HG03175 (cell line): ENCODE data around the gene SLC30A2.

Experiments used
- ATAC-seq: cut with Tn5 transposase; IDR thresholded peaks from one replicate; pipeline ENCODE4 v1.9.1; 2021; ENCODE audit warnings: mild to moderate bottlenecking, moderate library complexity; ENCODE audit not compliant: unreplicated experiment

Gene SLC30A2

DNA sequence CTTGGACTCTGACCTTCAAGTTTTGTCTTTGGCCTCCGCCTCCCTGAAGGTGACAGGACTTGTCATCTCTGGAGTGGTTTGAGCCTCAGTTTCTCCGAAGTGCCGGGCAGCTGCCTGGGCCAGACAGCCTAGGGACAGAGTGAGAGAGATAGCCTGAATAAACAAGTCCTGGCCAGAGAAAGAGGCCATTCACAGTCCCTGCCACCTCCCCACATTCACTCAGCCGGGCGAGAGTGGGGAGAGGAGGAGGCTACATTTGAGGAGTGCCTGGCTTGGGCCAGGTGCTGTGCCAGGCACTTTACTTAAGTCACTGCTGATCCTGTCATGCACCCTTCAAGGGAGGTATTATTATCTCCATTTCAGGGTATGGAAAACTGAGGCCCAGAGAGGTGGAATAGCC, 20.9 kb downstream of the SLC30A2 start:
- ATAC-seq = no peak

DNA sequence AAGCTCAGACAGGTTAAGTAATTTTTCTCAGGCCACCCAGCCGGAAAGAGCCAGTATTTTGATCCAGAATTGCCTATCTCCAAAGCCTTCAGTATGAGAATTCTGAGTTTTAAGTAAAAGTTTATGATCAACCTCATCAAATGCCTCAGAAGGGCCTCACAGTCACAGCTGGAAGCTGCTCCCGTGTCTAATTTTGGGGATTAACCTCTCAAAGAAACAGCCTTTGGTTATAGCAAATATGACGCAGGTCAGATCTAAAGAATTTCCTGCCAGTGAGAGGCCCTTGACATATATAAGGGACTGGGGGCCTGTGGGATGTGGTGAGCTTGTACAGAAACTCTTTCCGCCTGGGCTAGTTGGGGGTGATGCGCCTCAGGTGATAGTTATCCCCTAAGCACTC, 22.1 kb downstream of the SLC30A2 start:
- no peak for ATAC-seq

DNA sequence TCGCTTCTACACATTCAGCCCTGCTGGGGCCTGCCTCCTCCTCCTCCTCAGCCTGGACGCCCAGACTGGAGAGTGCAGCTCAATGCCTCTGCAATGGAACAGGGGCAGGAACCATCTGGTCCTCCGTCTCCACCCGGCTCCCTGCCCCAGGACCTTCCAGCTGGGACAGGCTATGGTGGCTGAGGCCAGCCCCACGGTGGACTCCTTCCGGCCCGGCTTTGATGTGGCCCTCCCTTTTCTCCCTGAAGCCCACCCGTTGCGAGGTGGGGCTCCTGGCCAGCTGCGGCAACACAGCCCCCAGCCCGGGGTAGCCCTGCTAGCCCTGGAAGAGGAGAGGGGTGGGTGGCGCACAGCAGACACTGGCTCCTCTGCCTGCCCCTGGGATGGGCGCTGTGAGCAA, 22.9 kb downstream of the SLC30A2 start:
- no peak for ATAC-seq

DNA sequence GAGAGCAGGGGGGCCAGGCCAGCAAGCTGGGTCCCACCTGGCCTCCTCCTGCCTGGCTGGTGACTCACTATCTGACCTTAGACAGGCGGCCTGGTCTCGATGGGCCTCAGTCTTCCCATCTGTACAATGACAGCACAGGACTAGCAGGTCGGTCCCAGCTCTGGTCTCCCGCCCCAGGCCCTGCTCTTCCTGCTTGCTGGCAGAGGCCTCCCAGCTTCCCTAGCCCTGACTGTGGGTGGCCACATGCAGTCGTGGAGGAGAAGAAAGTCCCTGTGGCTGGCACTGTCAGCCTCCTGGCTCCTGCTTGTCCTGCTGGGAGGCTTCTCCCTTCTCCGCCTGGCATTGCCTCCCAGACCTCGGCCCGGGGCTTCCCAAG, 23.5 kb downstream of the SLC30A2 start:
- ATAC-seq = no peak

DNA sequence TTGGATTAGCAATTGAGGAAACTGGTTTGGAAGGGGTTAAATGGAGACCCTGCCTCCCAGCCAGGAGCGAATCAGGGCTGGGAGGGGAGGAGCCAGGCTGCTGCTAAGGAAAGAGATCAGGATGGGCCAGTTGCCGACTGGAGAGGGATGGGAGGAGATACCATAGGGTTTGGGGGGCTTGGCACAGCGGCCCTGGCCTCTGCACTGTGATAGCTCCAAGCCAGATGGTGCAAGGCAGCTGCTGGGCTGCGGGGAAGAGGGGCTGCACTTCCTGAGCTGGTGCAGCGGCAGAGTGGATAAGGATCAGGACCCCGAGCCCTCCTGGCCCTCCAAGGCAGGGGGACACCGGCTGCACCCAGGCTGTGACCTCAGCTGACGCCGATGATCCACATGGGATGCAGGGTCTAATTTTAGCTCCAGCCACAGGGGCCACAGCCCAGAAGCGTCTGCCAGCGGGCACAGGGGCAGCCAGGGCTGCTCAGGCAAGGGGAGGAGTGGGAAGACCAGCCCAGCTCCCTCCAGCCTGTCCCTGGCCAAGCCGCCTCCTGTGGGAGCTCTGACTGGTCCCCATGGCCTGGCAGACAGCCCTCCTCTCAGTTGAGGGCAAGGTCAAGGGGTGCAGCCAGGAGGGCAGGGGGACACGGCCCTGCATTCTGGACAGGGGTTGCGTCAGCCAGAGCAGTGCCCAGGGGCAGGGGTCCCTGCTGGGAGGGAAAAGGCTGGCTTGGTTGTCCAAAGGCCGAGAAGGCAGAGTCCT, 24.1 kb downstream of the SLC30A2 start, which contains the start of gene EXTL1:
EXTL1 (plus strand) TSS at position 129 of the 757 bp plus-strand sequence. CDS start 872 bp downstream, outside the sequence.
- no peak for ATAC-seq

DNA sequence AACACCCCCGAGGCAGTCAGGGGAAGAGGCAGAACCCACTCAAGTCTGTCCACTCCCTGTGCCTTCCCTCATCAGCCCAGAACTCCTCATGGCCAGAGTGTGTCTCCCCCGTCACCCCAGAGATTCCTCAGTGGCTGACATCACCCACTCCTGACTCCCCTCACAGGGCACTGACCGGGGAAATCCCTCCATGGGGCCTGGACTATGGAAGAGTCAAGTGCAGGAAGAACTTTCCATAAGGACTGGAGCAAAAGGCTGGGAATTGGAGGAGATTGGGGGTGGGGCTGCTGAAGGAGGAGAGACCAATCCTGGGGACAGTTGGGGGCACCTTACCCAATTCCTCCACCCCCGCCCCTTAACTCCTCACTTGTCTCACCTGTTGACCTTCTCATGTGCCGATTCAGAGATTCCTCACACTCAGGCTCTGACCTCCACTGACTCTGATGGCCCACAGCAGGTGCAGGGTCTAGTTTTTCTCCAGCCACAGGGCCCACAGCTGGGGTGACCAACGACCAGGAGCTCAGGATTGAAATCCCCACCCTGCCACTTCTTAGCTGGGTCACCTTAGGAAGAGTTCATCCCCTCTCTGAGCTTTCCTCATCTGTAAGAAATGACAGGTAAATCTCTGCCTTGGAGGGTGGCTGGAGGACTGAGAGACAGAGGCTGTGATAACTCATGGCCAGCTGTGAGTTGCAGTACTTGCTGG, 24.8 kb downstream of the SLC30A2 start:
- no peak for ATAC-seq

DNA sequence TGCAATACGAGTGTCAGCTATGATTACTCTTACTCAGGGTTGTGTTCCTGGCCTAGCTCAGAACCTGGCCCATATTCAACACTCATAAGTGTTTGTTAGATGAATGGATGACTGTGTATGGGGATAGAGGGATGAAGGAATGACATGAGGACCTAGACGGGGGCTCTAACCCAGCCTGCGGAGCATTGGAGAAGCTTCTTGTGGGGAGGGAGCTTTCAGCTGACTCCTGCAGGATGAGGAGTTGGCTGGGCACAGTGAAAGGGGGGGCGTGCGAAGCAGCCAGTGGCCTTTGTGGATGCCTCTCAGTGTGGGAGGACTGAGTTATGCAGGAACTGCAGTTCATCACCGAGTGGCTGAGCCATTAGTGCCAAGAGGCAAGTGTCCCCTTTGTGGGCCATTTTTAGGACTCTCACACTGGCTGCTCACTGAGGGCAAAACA, 25.6 kb downstream of the SLC30A2 start:
- ATAC-seq = no peak

DNA sequence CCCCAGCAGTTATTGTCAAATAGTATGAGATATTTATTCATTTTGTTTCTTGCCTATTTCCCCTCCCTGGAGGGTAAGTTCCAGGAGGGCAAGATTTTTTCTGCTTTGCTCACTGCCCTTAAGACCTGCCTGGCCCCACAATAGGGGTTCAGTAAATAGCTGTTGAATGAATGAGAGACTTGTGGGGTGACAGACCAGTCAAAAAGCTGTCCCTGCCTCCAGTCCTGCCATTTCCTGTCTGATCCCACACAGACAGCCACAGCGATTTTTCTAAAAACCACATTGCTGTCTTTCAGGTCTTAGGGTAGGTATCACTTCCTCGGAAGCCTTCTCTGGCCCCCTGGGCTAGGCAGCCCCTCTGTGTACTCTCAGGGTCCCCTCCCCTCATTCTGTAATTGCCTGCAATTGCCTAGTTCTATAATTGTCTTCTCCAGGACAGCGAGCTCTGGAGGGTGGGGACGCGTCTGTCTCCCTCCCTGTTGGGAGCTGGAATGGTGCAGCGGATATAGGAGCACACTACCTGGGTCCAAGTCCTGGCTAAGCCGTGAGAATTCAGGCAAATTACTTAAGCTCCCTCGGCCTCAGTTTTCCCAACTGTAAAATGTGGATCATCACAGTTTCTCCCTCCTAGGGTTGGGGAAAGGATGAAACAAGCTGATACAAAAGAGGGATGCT, 26.1 kb downstream of the SLC30A2 start:
- ATAC-seq = no peak

DNA sequence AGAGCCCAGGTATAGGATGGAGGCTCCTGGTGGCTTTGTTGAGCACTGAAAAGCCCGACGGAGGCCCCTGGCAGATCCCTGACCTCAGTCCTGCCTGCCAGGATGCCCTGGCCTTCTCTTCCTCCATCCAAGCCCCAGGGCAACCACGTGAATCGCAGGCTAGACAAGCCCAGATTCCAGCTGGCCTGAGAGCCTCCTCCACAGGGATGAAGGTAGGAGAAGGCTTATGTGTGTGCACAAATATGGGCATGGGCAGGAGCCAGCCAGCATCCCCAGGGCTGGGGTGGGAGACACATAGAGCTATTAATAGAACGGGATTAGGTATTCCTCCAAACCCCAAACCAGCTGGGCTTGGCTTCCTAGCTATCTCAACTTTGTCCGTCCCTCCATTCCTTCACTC, 28.3 kb downstream of the SLC30A2 start:
- no peak for ATAC-seq

DNA sequence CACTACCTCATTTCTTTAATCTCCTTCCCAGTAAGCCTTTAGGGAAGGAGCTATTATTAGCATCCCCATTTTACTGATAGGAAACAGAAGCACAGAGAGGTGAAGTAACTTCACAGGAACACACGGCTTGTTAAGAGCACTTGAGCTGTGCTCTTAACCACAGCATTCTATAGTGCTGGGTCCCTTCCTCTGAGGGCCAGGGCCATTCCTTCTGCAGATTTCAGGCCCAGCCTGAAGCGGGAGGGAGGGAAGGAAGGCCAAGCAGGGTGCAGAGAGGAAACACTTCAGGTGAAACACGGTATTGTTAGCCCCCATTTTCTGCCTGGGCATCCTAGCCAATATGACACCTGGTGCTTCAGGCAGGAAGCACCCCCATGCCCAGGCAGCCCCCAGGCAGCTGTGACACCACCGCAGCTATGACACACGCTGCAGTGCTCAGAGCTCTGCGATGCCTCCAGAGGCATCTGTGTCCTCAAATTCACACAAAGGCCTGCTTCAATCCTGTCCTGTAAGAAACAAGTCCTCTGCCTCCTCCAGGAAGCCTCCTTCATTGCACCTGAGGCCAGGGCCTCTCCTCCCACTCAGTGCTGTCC, 28.9 kb downstream of the SLC30A2 start:
- ATAC-seq = no peak

DNA sequence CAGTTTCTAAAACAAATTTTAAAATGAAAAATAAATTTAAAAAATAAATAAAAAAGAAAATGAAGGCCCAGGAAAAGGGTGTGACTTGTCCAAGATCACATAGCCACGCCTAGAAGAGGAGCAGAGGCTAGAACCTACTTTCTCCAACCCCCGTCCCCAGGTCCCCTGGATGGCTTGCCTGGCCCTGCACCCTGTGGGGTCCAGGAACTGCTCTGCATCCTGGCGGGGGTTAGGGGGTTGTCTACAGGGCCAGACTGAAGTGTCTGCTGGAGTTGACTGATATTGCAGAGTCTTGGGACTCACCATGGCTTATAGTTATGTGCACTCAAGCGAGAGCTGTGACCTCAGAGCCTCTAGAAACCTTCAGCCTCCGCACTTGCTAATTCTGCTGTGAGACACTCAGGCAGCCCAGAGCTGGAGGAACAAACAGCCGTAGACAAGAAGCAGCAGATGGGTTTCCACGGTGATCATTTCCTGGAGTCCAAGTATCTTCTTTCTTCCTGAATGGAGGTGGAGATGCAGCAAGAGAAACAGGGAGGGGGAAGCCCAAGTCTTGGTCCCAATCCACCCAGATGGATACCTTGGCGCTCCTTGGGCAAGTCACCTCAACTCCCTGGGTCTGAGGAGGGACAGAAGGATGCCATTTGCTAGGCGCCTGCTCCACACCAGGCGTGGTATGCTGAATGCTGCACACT, 29.5 kb downstream of the SLC30A2 start:
- no peak for ATAC-seq

DNA sequence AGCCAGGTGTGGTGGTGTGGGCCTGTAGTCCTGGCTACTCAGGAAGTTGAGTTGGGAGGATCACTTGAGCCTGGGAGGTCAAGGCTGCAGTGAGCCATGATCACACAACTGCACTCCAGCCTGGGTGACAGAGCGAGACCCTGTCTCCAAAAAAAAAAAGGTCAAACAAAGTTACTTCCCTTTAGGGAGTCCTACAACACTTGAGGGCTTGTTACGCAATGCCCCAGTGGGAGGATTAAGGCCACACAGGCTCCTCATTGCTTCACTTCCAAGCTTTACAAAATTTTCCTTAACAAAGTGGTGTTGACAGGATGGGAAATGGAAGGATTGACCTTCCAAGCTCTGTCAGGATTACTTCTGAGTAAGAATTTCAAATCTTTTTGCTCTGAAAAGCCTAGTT, 30.6 kb downstream of the SLC30A2 start:
- ATAC-seq = no peak

DNA sequence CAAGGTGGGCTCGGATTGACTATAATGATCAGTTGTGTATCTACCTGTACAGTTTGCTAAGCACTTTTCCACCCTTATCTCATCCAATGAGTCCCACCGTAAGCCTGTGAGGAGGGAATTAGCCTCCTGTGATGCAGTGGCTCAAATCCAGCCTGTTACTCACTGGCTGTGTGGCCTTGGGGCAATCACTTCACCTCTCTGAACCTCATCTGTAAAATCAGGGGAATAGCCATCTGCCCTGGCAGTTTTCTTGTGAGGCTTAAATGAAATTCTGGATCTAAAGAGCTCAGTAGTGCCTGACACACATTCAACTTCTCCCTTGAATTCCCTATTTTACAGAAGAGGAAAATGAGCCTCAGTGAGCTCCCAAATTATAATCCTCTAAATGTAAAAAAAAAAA, 31.7 kb downstream of the SLC30A2 start:
- ATAC-seq = no peak

DNA sequence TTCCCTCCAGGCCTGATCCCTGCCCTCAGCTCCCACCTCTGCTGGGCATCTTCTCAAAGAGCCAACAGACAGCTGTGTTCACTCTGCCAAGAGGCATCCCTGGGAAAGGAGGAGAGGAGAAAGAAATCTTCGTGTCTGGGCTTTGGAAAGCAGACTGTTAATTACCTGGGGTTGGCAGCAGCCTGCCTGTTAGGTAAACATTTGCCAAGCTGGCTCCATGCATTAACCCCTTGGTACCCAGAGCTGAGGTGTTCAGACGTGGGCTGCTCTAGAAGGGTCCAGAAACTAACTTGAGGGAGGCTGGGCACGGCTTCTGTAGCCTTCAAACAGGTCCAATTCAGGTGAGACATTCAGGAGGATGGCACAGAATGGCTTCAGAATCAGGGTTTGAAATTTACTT, 33.1 kb downstream of the SLC30A2 start:
- no peak for ATAC-seq

DNA sequence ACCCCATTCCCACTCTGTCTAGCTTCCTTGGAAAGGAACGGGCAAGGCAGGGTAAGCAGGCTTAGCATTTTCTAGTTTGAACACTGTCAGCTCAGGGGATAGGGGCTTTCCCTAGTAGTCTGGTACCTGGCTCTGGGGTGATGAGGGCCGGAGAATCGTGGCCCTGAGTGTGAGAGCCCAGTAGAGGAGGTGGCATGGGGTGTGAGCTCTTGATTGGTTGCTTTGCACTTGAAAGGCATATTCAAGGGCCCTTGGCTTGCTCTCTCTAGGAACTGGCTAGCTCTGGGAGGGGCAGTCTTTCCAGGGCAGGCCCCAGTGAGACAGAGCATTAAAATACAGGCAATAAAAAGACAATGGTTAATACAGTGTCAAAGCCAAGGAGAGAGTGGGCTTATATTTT, 35.1 kb downstream of the SLC30A2 start:
- ATAC-seq = no peak

DNA sequence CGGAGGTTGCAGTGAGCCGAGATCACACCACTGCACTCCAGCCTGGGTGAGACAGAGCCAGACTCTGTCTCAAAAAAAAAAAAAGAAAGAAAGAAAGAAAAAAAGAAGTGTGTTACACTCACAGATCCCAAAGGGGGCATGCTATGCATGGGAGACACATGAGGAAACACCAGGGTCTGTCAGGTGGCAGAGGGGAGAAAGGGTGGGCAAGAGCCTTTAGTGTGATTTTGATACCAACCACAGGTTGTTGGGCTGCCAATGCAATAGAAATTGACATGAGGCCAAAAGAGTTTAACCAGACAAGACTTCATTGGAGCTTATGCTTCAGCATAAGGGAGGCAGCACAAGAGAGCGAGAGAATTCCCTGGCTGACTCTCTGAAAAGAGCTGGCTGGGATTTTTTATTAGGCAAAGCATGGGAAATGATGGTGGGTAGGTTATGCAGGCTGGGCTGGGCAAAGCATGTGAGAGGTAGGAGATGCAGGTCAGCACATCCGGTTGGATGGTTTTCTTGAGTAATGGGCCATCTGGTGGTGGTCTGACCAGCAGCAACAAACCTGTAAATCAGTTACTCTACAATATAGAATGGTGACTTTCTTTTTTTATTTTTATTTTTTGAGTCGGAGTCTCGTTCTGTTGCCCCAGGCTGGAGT, 36.0 kb downstream of the SLC30A2 start:
- ATAC-seq = no peak

DNA sequence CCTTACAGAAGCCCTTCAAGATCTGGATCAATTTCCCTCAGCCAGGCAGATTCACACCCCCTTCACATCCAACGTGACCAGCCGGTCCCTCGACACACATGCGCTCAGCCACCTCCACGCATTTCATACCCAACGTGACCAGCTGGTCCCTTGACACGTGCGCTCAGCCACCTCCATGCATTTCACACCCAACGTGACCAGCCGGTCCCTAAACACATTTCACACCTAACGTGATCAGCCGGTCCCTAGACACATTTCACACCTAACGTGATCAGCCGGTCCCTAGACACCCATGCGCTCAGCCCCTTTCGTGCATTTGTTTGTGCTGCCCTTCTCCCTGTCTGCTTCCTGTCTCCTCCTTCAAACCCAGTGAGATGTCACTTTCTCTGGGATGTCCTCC, 39.2 kb downstream of the SLC30A2 start:
- no peak for ATAC-seq

DNA sequence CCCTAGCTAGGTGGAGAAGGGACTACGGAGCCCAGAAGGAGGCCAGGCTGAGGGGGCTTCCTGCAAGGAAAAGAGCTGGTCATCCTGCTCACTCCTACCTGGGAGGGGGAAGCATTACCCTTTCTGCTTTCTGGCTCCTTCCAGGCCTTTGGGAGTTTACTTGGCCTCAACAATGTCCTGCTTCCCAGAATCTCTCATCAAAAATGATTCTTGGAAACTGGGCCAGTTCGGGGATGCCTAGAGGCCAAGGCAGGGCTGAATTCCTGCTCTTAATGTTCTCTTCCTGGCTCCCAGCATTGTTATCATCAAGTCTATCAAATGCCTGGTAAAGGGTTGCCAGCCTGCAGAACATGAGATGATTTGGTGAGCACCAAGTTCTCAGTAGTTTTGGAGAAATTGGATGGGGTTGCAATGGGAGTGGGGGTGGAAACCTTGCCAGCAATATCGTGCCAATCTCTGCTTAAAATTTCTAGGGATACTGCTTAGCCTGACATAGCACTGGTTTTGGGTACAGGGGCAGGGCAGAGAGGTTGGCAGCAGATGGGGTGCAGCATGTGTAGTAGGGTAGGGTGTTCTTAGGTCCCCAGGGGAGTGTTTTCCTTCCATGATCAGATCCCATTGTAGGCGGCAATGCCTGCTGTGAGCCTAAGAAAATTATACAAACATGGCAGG, 40.3 kb downstream of the SLC30A2 start:
- ATAC-seq = no peak

DNA sequence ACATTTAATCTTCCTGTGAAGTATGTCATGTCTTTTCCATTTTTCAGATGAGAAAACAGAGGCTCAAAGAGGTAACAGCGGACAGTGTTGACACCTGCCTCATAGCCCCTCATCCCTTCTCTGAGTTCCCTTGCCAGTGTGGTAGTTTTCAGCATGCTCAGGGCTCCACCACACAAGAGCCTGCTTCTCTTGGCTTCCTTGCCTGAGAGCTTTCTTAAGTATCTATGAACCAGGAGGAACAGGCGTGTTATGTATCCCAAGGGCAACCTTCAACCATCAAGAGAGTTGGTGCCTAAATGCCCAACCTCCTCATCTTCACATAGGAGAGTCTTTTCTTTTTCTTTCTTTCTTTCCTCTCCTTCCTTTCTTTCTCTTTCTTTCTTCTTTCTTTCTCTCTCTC, 42.2 kb downstream of the SLC30A2 start:
- ATAC-seq = no peak

DNA sequence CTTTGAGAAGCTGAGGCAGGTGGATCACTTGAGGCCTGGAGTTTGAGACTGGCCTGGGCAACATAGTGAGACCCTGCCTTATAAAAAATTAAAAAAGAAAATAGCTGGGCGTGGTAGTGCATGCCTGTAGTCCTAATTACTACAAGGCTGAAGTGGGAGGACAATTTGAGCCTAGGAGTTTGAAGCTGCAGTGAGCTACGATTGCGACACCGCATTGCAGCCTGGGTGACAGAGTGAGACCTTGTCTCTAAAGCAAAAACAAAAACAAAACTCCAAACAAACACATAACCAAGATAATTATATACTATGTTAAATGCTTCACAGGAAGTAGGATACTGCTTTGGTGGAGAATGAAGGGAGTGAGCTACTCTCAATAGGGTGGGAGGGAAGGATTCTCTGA, 42.7 kb downstream of the SLC30A2 start:
- no peak for ATAC-seq
